Ascending aorta (tissue), 2 donors: ENCODE measurements around the gene LDLR. TPM values are rescaled to one million over a fixed set of nuclear protein-coding genes. Genes with fewer than 3 reads are reported as not detected.

Experiments used
- DNase-seq, 2 donors: peaks; one replicate each; pipeline ENCODE4 v3.0.0-alpha.2; 2019; ENCODE audit warnings: low spot score in 2 of 2
- H3K27ac ChIP-seq, 2 donors: fragments of 200-600 bp; sonication (generic); one replicate each; pipeline ENCODE4 v1.5.1; 2016 to 2017; ENCODE audit warnings: mild to moderate bottlenecking in 1 of 2
- H3K27me3 ChIP-seq: fragments of 200-600 bp; sonication (generic); one replicate; pipeline ENCODE4 v1.5.1; 2017
- H3K36me3 ChIP-seq, 2 donors: fragments of 200-600 bp; sonication (generic); one replicate each; pipeline ENCODE4 v1.5.1; 2016
- H3K4me1 ChIP-seq, 2 donors: fragments of 200-600 bp; sonication (generic); one replicate each; pipeline ENCODE4 v1.5.1; 2016 to 2017; ENCODE audit warnings: mild to moderate bottlenecking in 1 of 2
- H3K4me3 ChIP-seq, 2 donors: fragments of 200-600 bp; sonication (generic); one replicate each; pipeline ENCODE4 v1.5.1; 2016 to 2017; ENCODE audit warnings: mild to moderate bottlenecking in 1 of 2
- H3K9me3 ChIP-seq, 2 donors: fragments of 200-600 bp; sonication (generic); one replicate each; pipeline ENCODE4 v1.5.1; 2016
- intact Hi-C: fragments of 100-400 bp; cut with DNase I; formaldehyde crosslinking; loops from one replicate; pipeline ENCODE4 v1.15.1; 2023
- total RNA-seq: library from RNA; depleted of rRNA; stranded (reverse); fragments of >200 nt; gene quantifications from one replicate; pipeline ENCODE4 v1.1.0, GENCODE V29; 2016
- TF ChIP-seq, protein P1 (sequence below), 3 experiments: fragments of 200-600 bp in 2 of 3; fragments of 450-650 bp in 1 of 3; sonication (generic) in 2 of 3; IDR thresholded peaks; one replicate each; pipeline ENCODE4 v1.5.1; 2016 to 2019; ENCODE audit warnings: antibody characterized with exemption in 3 of 3, mild to moderate bottlenecking in 1 of 3, moderate library complexity in 1 of 3

Gene LDLR
- total RNA-seq, 1 donor from 2014 or later: 37.4 TPM

DNA sequence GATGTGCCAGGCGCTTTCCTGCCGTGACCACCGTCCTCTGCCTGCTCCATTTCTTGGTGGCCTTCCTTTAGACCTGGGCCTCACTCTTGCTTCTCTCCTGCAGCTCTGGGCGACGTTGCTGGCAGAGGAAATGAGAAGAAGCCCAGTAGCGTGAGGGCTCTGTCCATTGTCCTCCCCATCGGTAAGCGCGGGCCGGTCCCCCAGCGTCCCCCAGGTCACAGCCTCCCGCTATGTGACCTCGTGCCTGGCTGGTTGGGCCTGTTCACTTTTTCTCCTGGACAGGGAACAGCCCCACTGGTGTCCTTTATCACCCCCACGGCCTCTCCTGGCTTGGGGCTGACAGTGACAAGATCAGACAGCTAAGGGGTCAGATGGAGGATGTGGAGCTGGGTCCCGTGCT lies 38.6 kb downstream of the LDLR start:
- Histone ChIP-seq H3K9me3 (no peaks in the 10 kb centered on the region), H3K27me3 (no peaks in the 10 kb centered on the region), H3K36me3 (peaks cover 26 to 56% of the 10 kb centered on the region in 2 donors), H3K4me3 (no peak overlapping the region), H3K27ac (no peak overlapping the region), H3K4me1 (peaks cover 0 to 4% of the 10 kb centered on the region in 2 donors)
- TF ChIP-seq, protein P1, sequence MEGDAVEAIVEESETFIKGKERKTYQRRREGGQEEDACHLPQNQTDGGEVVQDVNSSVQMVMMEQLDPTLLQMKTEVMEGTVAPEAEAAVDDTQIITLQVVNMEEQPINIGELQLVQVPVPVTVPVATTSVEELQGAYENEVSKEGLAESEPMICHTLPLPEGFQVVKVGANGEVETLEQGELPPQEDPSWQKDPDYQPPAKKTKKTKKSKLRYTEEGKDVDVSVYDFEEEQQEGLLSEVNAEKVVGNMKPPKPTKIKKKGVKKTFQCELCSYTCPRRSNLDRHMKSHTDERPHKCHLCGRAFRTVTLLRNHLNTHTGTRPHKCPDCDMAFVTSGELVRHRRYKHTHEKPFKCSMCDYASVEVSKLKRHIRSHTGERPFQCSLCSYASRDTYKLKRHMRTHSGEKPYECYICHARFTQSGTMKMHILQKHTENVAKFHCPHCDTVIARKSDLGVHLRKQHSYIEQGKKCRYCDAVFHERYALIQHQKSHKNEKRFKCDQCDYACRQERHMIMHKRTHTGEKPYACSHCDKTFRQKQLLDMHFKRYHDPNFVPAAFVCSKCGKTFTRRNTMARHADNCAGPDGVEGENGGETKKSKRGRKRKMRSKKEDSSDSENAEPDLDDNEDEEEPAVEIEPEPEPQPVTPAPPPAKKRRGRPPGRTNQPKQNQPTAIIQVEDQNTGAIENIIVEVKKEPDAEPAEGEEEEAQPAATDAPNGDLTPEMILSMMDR (IDR thresholded peaks at IDR 0.05): no peak
- intact Hi-C loops: loop anchor here (5.0 kb wide), 1 partner anchor 186 kb away; no protein-coding TSS in a partner anchor
- DNase-seq: no peak

DNA sequence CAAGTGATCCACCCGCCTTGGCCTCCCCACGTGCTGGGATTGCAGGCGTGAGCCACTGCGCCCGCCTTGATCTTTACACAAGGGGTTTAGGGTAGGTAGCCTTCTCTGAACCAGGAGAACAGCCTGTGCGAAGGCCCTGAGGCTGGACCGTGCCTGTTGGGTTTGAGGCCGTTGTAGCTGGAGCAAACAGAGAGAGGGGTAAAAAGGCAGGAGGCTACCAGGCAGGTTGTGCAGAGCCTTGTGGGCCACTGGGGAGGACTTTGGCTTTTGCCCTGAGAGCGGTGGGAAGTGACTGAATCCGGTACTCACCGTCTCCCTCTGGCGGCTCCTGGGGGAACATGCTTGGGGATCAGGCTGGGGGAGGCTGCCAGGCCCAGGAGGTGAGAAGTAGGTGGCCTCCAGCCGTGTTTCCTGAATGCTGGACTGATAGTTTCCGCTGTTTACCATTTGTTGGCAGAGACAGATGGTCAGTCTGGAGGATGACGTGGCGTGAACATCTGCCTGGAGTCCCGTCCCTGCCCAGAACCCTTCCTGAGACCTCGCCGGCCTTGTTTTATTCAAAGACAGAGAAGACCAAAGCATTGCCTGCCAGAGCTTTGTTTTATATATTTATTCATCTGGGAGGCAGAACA lies 41.7 kb downstream of the LDLR start:
- DNase-seq: peak in 1 of 2 donors; percentile 90
- Histone ChIP-seq H3K4me3 (no peak overlapping the region), H3K36me3 (peaks cover 19 to 33% of the 10 kb centered on the region in 2 donors), H3K27ac (peak overlapping the region; percentile 67 to 70), H3K27me3 (no peaks in the 10 kb centered on the region), H3K4me1 (peaks cover 0 to 4% of the 10 kb centered on the region in 2 donors), H3K9me3 (no peaks in the 10 kb centered on the region)
- TF ChIP-seq, protein P1 (IDR thresholded peaks at IDR 0.05): peak; percentile 90 to 95 (median 94)
- intact Hi-C loops: loop anchor here (1.0 to 2.0 kb wide), 2 partner anchors 46 to 95 kb away; no protein-coding TSS in a partner anchor

DNA sequence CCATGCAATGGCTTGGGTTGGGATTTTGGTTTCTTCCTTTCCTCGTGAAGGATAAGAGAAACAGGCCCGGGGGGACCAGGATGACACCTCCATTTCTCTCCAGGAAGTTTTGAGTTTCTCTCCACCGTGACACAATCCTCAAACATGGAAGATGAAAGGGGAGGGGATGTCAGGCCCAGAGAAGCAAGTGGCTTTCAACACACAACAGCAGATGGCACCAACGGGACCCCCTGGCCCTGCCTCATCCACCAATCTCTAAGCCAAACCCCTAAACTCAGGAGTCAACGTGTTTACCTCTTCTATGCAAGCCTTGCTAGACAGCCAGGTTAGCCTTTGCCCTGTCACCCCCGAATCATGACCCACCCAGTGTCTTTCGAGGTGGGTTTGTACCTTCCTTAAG lies 42.2 kb downstream of the LDLR start:
- intact Hi-C loops: loop anchor here (1.0 to 2.0 kb wide), 2 partner anchors 47 to 95 kb away; no protein-coding TSS in a partner anchor
- DNase-seq: no peak
- Histone ChIP-seq H3K36me3 (peaks cover 19 to 33% of the 10 kb centered on the region in 2 donors), H3K9me3 (no peaks in the 10 kb centered on the region), H3K4me3 (no peak overlapping the region), H3K4me1 (peaks cover 0 to 2% of the 10 kb centered on the region in 2 donors), H3K27ac (peak overlapping the region; percentile 67 to 70), H3K27me3 (no peaks in the 10 kb centered on the region)
- TF ChIP-seq, protein P1 (IDR thresholded peaks at IDR 0.05): no peak

DNA sequence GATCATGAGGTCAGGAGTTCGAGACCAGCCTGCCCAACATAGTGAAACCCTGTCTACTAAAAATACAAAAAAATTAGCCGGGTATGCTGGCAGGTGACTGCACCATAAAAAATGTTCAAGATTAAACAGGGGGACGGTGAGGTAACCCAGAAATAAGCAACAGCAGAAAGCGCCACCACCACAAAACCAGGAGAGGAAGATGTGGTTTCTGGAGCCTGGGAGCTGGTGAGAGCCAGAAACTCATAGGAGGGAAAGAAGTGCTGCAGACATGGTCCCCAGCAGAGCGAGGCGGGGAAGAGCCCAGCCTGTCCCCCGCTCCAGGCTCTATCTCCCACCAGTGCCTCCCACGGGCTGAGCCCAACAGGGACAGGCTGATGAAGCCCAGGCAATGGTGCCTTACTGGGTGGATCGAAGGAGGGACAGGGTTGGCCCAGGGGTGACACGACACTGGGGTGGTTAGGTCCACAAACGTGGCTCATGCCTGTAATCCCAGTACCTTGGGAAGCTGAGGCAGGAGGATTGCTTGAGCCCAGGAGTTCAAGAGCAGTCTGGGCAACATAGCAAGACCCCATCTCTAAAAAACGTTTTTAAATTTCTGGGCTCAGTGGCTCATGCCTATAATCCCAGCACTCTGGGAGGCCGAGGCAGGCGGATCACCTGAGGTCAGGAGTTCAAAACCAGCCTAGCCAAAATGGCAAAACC lies 47.3 kb downstream of the LDLR start:
- H3K36me3 ChIP-seq: peaks cover 2 to 5% of the 10 kb centered on the region in 2 donors
- H3K27me3 ChIP-seq: no peaks in the 10 kb centered on the region
- no peaks in the 10 kb centered on the region for H3K9me3 ChIP-seq
- intact Hi-C loops: no loop called here
- no peak for DNase-seq
- H3K27ac ChIP-seq: peak overlapping the region; percentile 97
- H3K4me1 ChIP-seq: peaks cover 23 to 33% of the 10 kb centered on the region in 2 donors
- TF ChIP-seq, protein P1 (IDR thresholded peaks at IDR 0.05): no peak
- H3K4me3 ChIP-seq: no peak overlapping the region

DNA sequence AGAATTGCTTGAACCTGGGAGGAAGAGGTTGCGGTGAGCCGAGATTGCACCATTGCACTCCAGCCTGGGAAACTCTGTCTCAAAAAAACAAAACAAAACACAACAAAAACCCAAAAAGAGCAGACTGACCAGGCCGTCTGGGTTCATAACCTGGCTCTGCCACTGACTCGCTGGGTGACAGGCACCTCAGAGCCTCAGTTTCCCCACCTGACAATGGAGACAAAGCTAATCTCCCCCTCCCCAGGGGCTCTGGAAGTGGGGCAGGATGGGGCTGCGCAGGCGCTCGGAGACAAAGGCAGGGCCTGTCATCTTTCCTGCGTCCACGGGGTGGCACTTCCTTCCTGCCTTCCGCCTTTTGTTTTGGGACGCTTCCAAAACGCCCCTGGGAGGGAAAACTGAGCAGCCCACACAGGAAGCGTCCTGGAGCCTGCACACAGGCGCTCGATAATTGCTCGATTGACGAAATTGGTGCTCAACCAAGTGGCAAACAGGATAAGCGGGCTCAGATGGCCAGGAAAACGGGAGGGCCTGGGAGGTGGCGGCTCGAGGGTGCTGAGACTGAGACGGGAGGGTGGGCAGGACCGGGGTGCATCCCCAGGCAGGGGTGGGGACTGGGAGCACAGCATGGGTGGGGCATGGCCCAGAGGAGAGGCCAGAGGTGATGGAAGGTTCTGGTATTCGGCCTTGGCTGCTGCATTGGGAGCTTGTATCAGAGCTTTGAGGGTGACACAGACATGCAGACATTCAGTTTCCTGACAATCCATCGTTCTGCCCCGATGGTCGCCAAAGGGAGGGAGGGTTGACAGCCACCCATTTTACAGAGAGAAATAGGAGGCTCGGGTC lies 48.5 kb downstream of the LDLR start:
- no peaks in the 10 kb centered on the region for H3K27me3 ChIP-seq
- peak; percentile 25 to 91 for DNase-seq
- H3K36me3 ChIP-seq: no peaks in the 10 kb centered on the region
- peaks cover 33 to 43% of the 10 kb centered on the region in 2 donors for H3K4me1 ChIP-seq
- TF ChIP-seq, protein P1 (IDR thresholded peaks at IDR 0.05): peak; percentile 80 to 95 (median 93)
- peak overlapping the region; percentile 97 for H3K27ac ChIP-seq
- peak overlapping the region; percentile 24 to 55 for H3K4me3 ChIP-seq
- intact Hi-C loops: loop anchor here (1.0 to 2.0 kb wide), 4 partner anchors 20 to 66 kb away; no protein-coding TSS in a partner anchor
- no peaks in the 10 kb centered on the region for H3K9me3 ChIP-seq
